ENCODE results near the gene MCOLN3.
A peak's percentile ranks its signal among the peaks of the same experiment; 100 is the strongest.

MCOLN3 gene

GRCh38 chr1:85065550-85065949 is 17.2 kb upstream of the MCOLN3 start:
- no peak for TF ChIP-seq CTCF (IDR thresholded peaks at IDR 0.05; ENCODE audit: low read length, missing control alignments)
- no peak overlapping the region for H3K4me3 ChIP-seq (replicated peaks; ENCODE audit: low read depth, low read length)
- DNase-seq (ENCODE audit: low read depth) = no peak

GRCh38 chr1:85062425-85063026 is 14.2 kb upstream of the MCOLN3 start:
- H3K4me3 ChIP-seq (replicated peaks; ENCODE audit: low read depth, low read length) = peak overlapping the region; percentile 56
- TF ChIP-seq CTCF (IDR thresholded peaks at IDR 0.05; ENCODE audit: low read length, missing control alignments) = no peak
- no peak for DNase-seq (ENCODE audit: low read depth)

GRCh38 chr1:85061711-85062424 is 13.6 kb upstream of the MCOLN3 start:
- peak; percentile 99 for DNase-seq (ENCODE audit: low read depth)
- peak overlapping the region; percentile 56 for H3K4me3 ChIP-seq (replicated peaks; ENCODE audit: low read depth, low read length)
- no peak for TF ChIP-seq CTCF (IDR thresholded peaks at IDR 0.05; ENCODE audit: low read length, missing control alignments)

- no peak for DNase-seq (ENCODE audit: low read depth)
- H3K4me3 ChIP-seq (replicated peaks; ENCODE audit: low read depth, low read length) = no peak overlapping the region
- TF ChIP-seq CTCF (IDR thresholded peaks at IDR 0.05; ENCODE audit: low read length, missing control alignments) = no peak
These were observed 11.7 kb upstream of the MCOLN3 start for GRCh38 chr1:85060038-85060437.

GRCh38 chr1:85059563-85059962 is 11.3 kb upstream of the MCOLN3 start:
- H3K4me3 ChIP-seq (replicated peaks; ENCODE audit: low read depth, low read length) = no peak overlapping the region
- no peak for DNase-seq (ENCODE audit: low read depth)
- TF ChIP-seq CTCF (IDR thresholded peaks at IDR 0.05; ENCODE audit: low read length, missing control alignments) = no peak

- DNase-seq (ENCODE audit: low read depth) = no peak
- no peak for TF ChIP-seq CTCF (IDR thresholded peaks at IDR 0.05; ENCODE audit: low read length, missing control alignments)
- H3K4me3 ChIP-seq (replicated peaks; ENCODE audit: low read depth, low read length) = no peak overlapping the region
These were observed 10.5 kb upstream of the MCOLN3 start for GRCh38 chr1:85058786-85059185.

- no peak for TF ChIP-seq CTCF (IDR thresholded peaks at IDR 0.05; ENCODE audit: low read length, missing control alignments)
- DNase-seq (ENCODE audit: low read depth) = no peak
- no peak overlapping the region for H3K4me3 ChIP-seq (replicated peaks; ENCODE audit: low read depth, low read length)
These were observed 10.0 kb upstream of the MCOLN3 start for GRCh38 chr1:85058311-85058710.

All from fibroblast of pulmonary artery (primary cell).